HEK293T (cell line): ENCODE measurements around the gene CPTP.

Experiments
- CTCF ChIA-PET: fragments of 350-600 bp; formaldehyde crosslinking; extraction: SDS; loops from one replicate; lab custom pipeline; 2021; ENCODE audit warnings: antibody characterized with exemption, inconsistent platforms; lab: Yijun Ruan, JAX
- POLR2A ChIA-PET: fragments of 350-600 bp; formaldehyde crosslinking; extraction: SDS; loops from one replicate; lab custom pipeline; 2020; ENCODE audit warnings: antibody characterized with exemption, inconsistent platforms; lab: Yijun Ruan, JAX
- DNase-seq: peaks from one replicate; pipeline ENCODE4 v3.0.0; 2012; ENCODE audit warnings: mixed read lengths; ENCODE audit errors: extremely low spot score
- ARNT ChIP-seq: fragments of 450-650 bp; IDR thresholded peaks from 2 replicates; pipeline ENCODE4 v1.6.1; 2017; ENCODE audit warnings: mild to moderate bottlenecking
- BHLHE40 ChIP-seq: fragments of 450-650 bp; IDR thresholded peaks from 2 replicates; pipeline ENCODE4 v1.6.1; 2016; ENCODE audit warnings: mild to moderate bottlenecking, moderate library complexity, borderline replicate concordance
- CTBP1 ChIP-seq: fragments of 450-650 bp; IDR thresholded peaks from 2 replicates; pipeline ENCODE4 v1.6.1; 2016; ENCODE audit warnings: borderline replicate concordance
- ELF4 ChIP-seq: fragments of 450-650 bp; IDR thresholded peaks from 2 replicates; pipeline ENCODE4 v1.6.1; 2017; ENCODE audit warnings: antibody characterized with exemption
- FOXA1 ChIP-seq: fragments of 450-650 bp; IDR thresholded peaks from 2 replicates; pipeline ENCODE4 v1.6.1; 2016; ENCODE audit warnings: mild to moderate bottlenecking
- FOXK2 ChIP-seq: fragments of 450-650 bp; IDR thresholded peaks from 2 replicates; pipeline ENCODE4 v1.6.1; 2016; ENCODE audit warnings: mild to moderate bottlenecking
- FOXM1 ChIP-seq: fragments of 450-650 bp; IDR thresholded peaks from 2 replicates; pipeline ENCODE4 v1.6.1; 2017; ENCODE audit warnings: mild to moderate bottlenecking, borderline replicate concordance
- HDGF ChIP-seq: fragments of 450-650 bp; IDR thresholded peaks from 2 replicates; pipeline ENCODE4 v1.6.1; 2017; ENCODE audit warnings: antibody characterized with exemption, borderline replicate concordance
- L3MBTL2 ChIP-seq: fragments of 450-650 bp; conservative IDR thresholded peaks from 2 replicates; pipeline ENCODE4 v1.6.1; 2016; ENCODE audit warnings: mild to moderate bottlenecking
- LEF1 ChIP-seq: fragments of 450-650 bp; IDR thresholded peaks from 2 replicates; pipeline ENCODE4 v1.6.1; 2017; ENCODE audit warnings: mild to moderate bottlenecking, borderline replicate concordance
- NFRKB ChIP-seq: fragments of 450-650 bp; IDR thresholded peaks from 2 replicates; pipeline ENCODE4 v1.6.1; 2016; ENCODE audit warnings: mild to moderate bottlenecking, moderate library complexity
- SP1 ChIP-seq: fragments of 450-650 bp; IDR thresholded peaks from 2 replicates; pipeline ENCODE4 v1.6.1; 2017
- SUZ12 ChIP-seq: fragments of 450-650 bp; IDR thresholded peaks from 2 replicates; pipeline ENCODE4 v1.6.1; 2016; ENCODE audit warnings: mild to moderate bottlenecking
- TARDBP ChIP-seq: fragments of 450-650 bp; IDR thresholded peaks from 2 replicates; pipeline ENCODE4 v1.6.1; 2016
- ZNF384 ChIP-seq: fragments of 450-650 bp; IDR thresholded peaks from 2 replicates; pipeline ENCODE4 v1.6.1; 2016
- TF ChIP-seq, protein P1 (sequence below): fragments of 450-650 bp; IDR thresholded peaks from 2 replicates; pipeline ENCODE4 v1.6.1; 2016

CPTP gene

DNA sequence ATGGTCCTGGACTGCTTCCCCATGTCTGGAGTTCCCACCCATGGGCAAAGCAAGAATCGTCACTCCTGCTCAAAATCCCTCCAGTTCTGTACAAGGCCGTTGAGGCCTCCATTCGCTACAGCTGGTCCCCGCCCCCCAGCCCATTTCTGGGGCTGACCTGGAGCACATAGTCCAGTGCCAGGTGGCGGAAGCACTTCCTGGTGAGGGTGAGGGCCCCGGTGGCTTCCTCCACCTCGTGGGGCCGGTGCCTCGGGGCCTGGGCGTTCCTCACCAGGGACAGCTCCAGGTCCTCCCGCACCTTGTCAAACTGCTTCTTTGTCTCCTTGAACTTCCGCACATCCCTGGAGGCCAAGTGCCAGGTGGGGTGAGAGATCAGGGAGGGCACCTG lies 24.3 kb upstream of the CPTP start:
- DNase-seq = no peak
- ChIA-PET POLR2A (interaction anchor here (1.2 to 1.3 kb wide), 2 partner anchors 9 kb away, joined by 3 read pairs; no protein-coding TSS in a partner anchor), CTCF (interaction anchor here (0.6 to 1.0 kb wide), 5 partner anchors 8 to 213 kb away, joined by 3 to 5 read pairs (median 3); partner anchors contain the start of gene CCNL2)
- TF ChIP-seq FOXK2 (no peak), ARNT (no peak), CTBP1 (no peak), SP1 (no peak), NFRKB (no peak), TARDBP (no peak), L3MBTL2 (no peak), LEF1 (no peak), SUZ12 (no peak), ELF4 (no peak), ZNF384 (no peak), FOXM1 (no peak), FOXA1 (no peak), BHLHE40 (no peak), HDGF (no peak)
- TF ChIP-seq, protein P1, sequence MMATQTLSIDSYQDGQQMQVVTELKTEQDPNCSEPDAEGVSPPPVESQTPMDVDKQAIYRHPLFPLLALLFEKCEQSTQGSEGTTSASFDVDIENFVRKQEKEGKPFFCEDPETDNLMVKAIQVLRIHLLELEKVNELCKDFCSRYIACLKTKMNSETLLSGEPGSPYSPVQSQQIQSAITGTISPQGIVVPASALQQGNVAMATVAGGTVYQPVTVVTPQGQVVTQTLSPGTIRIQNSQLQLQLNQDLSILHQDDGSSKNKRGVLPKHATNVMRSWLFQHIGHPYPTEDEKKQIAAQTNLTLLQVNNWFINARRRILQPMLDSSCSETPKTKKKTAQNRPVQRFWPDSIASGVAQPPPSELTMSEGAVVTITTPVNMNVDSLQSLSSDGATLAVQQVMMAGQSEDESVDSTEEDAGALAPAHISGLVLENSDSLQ = no peak

DNA sequence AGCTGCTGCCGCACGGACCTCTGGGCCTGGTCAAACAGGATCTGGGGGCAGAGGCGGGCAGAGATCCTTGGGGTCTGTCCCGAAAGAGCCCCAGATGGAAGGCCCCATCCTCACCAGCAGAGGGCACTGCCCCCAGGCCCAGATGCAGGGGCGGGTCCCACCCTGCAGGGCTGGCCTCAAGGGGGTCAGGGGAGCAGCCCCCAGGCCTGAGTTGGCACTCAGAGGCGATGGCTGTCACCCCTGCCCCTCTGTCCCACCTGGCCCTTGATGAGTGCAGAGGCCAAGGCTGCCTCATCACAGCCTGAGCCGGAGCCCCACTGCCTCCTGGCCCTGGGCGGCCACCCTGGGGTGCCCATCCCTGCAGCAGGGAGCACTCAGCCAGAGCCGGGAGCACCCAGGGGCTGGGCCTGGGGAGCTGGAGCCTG lies 22.6 kb upstream of the CPTP start:
- CTCF ChIA-PET = interaction anchor here (0.6 kb wide), 1 partner anchor 10 kb away, joined by 3 read pairs; no protein-coding TSS in a partner anchor
- DNase-seq = no peak
- POLR2A ChIA-PET = no interaction called here
- TF ChIP-seq HDGF (no peak), ZNF384 (no peak), BHLHE40 (no peak), FOXA1 (no peak), ARNT (no peak), L3MBTL2 (no peak), FOXK2 (no peak), SUZ12 (no peak), TARDBP (no peak), FOXM1 (no peak), SP1 (no peak), CTBP1 (no peak), LEF1 (no peak), ELF4 (no peak)

DNA sequence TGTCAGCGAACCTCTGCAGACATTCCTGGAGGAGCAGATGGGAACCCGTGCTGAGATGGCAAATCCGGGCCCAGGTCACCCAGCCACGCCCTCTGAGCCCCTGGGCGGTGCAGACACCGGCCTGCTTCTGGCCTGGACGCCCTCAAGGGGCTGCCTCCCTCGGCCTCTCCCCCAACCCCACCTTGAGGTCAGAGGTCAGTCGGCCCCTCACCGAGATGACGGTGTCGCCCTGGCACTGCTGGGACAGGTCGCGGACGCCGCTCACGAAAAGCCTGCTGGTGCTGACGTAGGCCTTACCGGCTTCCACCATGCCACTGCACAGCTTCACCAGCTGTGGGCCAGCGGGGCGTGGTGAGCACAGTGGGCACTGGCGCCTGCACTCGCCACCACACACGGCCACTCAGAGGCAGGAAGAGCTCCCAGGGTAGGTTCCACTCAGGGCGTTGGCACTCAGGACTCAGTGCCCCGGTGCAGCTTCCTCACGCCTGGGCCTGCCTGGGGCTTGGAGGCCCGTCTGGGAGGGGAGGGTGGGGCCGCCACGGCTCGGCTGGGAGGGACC lies 21.6 kb upstream of the CPTP start:
- TF ChIP-seq SUZ12 = no peak
- no peak for TF ChIP-seq BHLHE40
- TF ChIP-seq LEF1 = no peak
- no peak for TF ChIP-seq L3MBTL2
- no peak for TF ChIP-seq ARNT
- TF ChIP-seq CTBP1 = no peak
- no peak for TF ChIP-seq FOXK2
- no peak for TF ChIP-seq FOXA1
- DNase-seq = no peak
- POLR2A ChIA-PET = no interaction called here
- CTCF ChIA-PET = no interaction called here

DNA sequence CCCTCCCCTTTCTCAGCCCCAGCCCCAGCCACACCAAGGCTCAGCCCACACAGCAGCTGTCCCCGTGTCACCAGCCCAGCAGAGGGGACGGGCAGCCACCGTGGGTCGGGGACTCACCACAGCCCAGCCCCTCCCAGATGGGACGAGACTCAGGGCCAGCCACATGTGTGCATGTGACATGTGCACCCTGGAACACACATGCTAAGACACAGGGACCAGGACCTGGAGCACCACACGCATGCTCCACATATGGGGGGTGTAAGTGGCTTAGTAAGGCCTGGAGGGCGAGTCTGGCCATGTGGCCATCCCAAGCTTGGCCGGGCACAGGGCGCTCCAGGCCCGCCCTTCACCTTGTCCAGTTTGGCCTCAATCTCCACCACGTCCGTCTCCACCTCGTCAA lies 20.9 kb upstream of the CPTP start:
- TF ChIP-seq SP1 = no peak
- TF ChIP-seq ARNT = no peak
- TF ChIP-seq LEF1 = no peak
- TF ChIP-seq ELF4 = no peak
- TF ChIP-seq FOXA1 = no peak
- TF ChIP-seq ZNF384 = no peak
- TF ChIP-seq HDGF = no peak
- no peak for TF ChIP-seq TARDBP
- TF ChIP-seq, protein P1 = no peak
- no peak for TF ChIP-seq SUZ12
- TF ChIP-seq NFRKB = no peak
- no peak for TF ChIP-seq CTBP1
- no peak for TF ChIP-seq FOXK2
- TF ChIP-seq BHLHE40 = no peak
- no peak for TF ChIP-seq L3MBTL2
- no peak for TF ChIP-seq FOXM1
- POLR2A ChIA-PET = interaction anchor here (2.3 kb wide), 1 partner anchor 12 kb away, joined by 8 read pairs; no protein-coding TSS in a partner anchor
- DNase-seq = no peak
- CTCF ChIA-PET = interaction anchor here (0.6 kb wide), 1 partner anchor 13 kb away, joined by 3 read pairs; no protein-coding TSS in a partner anchor

DNA sequence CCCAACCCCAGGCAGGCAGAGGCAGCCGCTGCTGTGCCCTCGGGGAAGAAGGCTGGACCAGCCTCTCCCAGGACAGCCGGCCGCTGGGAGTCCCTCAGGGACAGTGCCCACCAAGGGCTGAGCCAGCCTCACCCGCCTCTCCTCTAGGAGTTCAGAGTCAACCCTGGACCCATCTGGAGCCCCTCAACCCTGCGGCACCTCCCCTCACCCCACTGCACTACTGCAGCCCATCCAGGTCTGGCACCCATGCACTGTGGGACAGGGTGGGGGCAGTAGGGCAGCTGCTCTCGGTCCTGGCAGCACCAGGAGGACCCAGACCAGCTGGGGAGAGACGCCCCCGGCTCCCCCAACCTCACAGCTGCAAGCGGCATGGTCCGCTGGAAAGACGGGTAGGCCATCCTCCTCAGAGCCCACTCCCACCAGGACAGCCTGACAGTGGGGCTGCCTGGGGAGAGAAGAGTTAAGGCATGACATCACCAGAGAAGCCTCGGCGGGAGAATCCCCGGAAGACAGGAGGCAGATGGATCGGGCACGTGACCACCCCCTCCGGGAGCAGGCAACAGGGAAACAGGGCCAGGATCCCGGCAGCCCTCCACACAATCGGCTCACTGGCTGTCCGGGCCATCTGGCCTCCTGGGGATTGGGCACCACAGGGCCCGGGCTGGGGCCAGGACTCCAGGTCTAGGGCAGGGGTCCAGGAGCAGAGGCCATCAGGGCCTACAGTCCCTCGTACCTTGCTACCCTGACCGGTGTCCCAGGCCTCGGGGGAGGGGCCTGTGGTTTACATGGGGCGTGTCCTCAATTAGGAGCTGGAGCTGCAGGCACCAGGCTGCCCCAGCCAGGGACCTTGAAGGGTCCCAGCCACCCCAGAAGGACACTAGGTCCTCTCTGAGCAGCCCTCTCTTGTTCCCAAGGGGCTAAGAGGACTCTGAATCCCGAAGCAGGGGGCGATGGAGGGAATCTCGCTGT lies 20.0 kb upstream of the CPTP start:
- POLR2A ChIA-PET = interaction anchor here (0.7 to 2.3 kb wide), 5 partner anchors 11 to 103 kb away, joined by 3 to 8 read pairs (median 5); partner anchors contain the start of genes AURKAIP1, CCNL2 and UBE2J2
- peak; percentile 57 for DNase-seq
- TF ChIP-seq L3MBTL2 = peak; percentile 86
- TF ChIP-seq, protein P1 = no peak
- no peak for TF ChIP-seq ARNT
- CTCF ChIA-PET = interaction anchor here (0.6 kb wide), 1 partner anchor 14 kb away, joined by 3 read pairs; no protein-coding TSS in a partner anchor
